GM23248 (cell line): ENCODE measurements around the gene STIM1. TPM values are rescaled to one million over a fixed set of nuclear protein-coding genes. Genes with fewer than 3 reads are reported as not detected.

Experiments
- DNase-seq: peaks from one replicate; pipeline ENCODE4 v3.0.0-alpha.2; 2015
- H2AFZ ChIP-seq: fragments of 200-600 bp; sonication (generic); 2 replicates; pipeline ENCODE4 v1.6.1; 2016; ENCODE audit warnings: antibody characterized with exemption
- H3F3A ChIP-seq: fragments of 200-600 bp; sonication (generic); 2 replicates; pipeline ENCODE4 v1.6.1; 2016; ENCODE audit warnings: mild to moderate bottlenecking, antibody characterized with exemption, mixed run types; ENCODE audit not compliant: insufficient read depth
- H3K27ac ChIP-seq: fragments of 200-600 bp; sonication (generic); 2 replicates; pipeline ENCODE4 v1.5.1; 2016; ENCODE audit warnings: mild to moderate bottlenecking
- H3K27me3 ChIP-seq: fragments of 200-600 bp; sonication (generic); replicated peaks from 2 replicates; pipeline ENCODE4 v1.6.1; 2016; ENCODE audit warnings: mild to moderate bottlenecking; ENCODE audit not compliant: insufficient read depth
- H3K36me3 ChIP-seq: fragments of 200-600 bp; sonication (generic); 2 replicates; pipeline ENCODE4 v1.6.1; 2016; ENCODE audit warnings: low read depth, mild to moderate bottlenecking
- H3K4me1 ChIP-seq: fragments of 200-600 bp; sonication (generic); 2 replicates; pipeline ENCODE4 v1.6.1; 2016; ENCODE audit warnings: mild to moderate bottlenecking; ENCODE audit not compliant: insufficient read depth
- H3K4me2 ChIP-seq: fragments of 200-600 bp; sonication (generic); one replicate; pipeline ENCODE4 v1.6.1; 2016; ENCODE audit warnings: mild to moderate bottlenecking; ENCODE audit not compliant: unreplicated experiment
- H3K4me3 ChIP-seq: fragments of 200-600 bp; sonication (generic); 2 replicates; pipeline ENCODE4 v1.5.1; 2016; ENCODE audit warnings: mild to moderate bottlenecking
- H3K79me2 ChIP-seq: fragments of 200-600 bp; sonication (generic); 2 replicates; pipeline ENCODE4 v1.6.1; 2016; ENCODE audit warnings: mild to moderate bottlenecking; ENCODE audit not compliant: insufficient read depth
- H3K9ac ChIP-seq: fragments of 200-600 bp; sonication (generic); 2 replicates; pipeline ENCODE4 v1.6.1; 2016; ENCODE audit warnings: mild to moderate bottlenecking
- H3K9me2 ChIP-seq: fragments of 200-600 bp; sonication (generic); 2 replicates; pipeline ENCODE4 v1.6.1; 2016; ENCODE audit warnings: mixed run types, mild to moderate bottlenecking, moderate library complexity; ENCODE audit not compliant: insufficient read depth
- H3K9me3 ChIP-seq: fragments of 200-600 bp; sonication (generic); one replicate; pipeline ENCODE4 v1.6.1; 2017; ENCODE audit warnings: low read depth
- H4K20me1 ChIP-seq: fragments of 200-600 bp; sonication (generic); 2 replicates; pipeline ENCODE4 v1.6.0; 2016; ENCODE audit not compliant: insufficient read depth
- EZH2 ChIP-seq: fragments of 200-600 bp; sonication (generic); IDR thresholded peaks from 2 replicates; pipeline ENCODE4 v1.6.1; 2018; ENCODE audit warnings: antibody characterized with exemption, mild to moderate bottlenecking; ENCODE audit not compliant: insufficient read depth, poor library complexity, severe bottlenecking
- EZH2phosphoT487 ChIP-seq: fragments of 200-600 bp; sonication (generic); IDR thresholded peaks from 2 replicates; pipeline ENCODE4 v1.6.1; 2018; ENCODE audit warnings: antibody characterized with exemption, moderate library complexity, mild to moderate bottlenecking, low read depth; ENCODE audit not compliant: insufficient read depth
- WGBS, 2 experiments: methylation state at CpG; one replicate each; pipeline ENCODE4 v1.1.6; 2015 to 2017; ENCODE audit warnings: low lambda C conversion rate in 2 of 2, low coverage in 1 of 2; ENCODE audit errors: missing lambda C conversion rate in 2 of 2; 5-methylcytosine and 5-hydroxymethylcytosine counted together
- in situ Hi-C: fragments of 300-500 bp; cut with MboI; formaldehyde crosslinking; loops from 2 replicates; pipeline ENCODE4 v1.15.0; 2020
- polyA plus RNA-seq: library from polyadenylated mRNA; unstranded; fragments of >200 nt; fragmentation: Nextera tagmentation; extraction: Ambion mirVana; gene quantifications from 2 replicates; pipeline ENCODE4 v1.2.1, GENCODE V29; 2016
- total RNA-seq: library from RNA; depleted of rRNA; stranded (reverse); fragments of >200 nt; shearing (Covaris generic); gene quantifications from 2 replicates; pipeline ENCODE4 v1.2.3, GENCODE V29; 2014

Gene STIM1
- total and polyA plus RNA-seq, 2 experiments from 2014 or later: 22.3 to 24.6 TPM

DNA sequence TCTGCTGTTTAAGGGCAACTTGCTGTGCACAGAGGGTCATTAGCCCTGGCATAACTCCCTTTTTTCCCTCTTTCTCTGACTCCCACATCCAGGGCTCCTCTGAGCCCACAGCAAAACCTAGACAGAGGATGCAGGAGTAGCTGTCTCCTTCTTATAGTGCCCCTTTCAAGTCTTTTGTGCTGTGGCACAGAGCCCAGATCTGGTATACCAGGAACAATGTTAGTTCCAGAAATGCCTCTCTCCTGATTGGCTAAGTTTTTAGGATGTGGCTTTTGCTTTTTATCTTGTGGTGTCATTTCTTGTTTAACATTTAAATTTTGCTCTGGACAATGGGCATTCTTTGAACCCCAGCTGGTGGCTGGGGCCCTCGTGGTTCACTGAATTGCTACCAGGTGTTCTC is 213.5 kb downstream of the STIM1 start:
- Histone ChIP-seq H3F3A (no peaks in the 10 kb centered on the region), H3K4me1 (peaks cover 10% of the 10 kb centered on the region), H3K9me3 (no peaks in the 10 kb centered on the region), H3K36me3 (no peaks in the 10 kb centered on the region), H3K4me3 (no peak overlapping the region), H3K79me2 (no peaks in the 10 kb centered on the region), H3K27ac (no peak overlapping the region), H3K9ac (no peak overlapping the region), H3K9me2 (no peaks in the 10 kb centered on the region), H2AFZ (no peak overlapping the region), H4K20me1 (no peaks in the 10 kb centered on the region), H3K4me2 (no peak overlapping the region), H3K27me3 (no peaks in the 10 kb centered on the region)
- WGBS, 2 experiments: 90 to 100% methylated on average over 1 of the region's 1 CpG
- in situ Hi-C loops: loop anchor here (5.0 kb wide), 1 partner anchor 222 kb away; no protein-coding TSS in a partner anchor
- TF ChIP-seq EZH2phosphoT487 (no peak), EZH2 (no peak)
- no peak for DNase-seq

DNA sequence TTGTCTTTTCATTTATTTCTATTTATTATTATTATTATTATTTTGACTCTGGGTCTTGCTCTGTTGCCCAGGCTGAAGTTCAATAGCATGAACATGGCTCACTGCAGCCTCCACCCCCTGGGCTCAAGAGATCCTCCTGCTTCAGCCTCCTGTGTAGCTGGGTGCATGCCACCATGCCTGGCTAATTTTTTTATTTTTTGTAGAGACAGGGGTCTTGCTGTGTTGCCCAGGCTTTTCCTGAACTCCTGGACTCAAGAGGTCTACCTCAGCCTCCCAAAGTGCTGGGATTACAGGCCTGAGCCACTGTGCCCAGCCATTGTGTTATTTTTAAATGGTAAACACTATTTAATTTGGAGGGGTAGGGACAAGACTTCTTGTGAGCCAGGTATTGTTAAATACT is 215.9 kb downstream of the STIM1 start:
- no peaks in the 10 kb centered on the region for H3K79me2 ChIP-seq
- no peak overlapping the region for H3K27ac ChIP-seq
- H3K9me2 ChIP-seq: no peaks in the 10 kb centered on the region
- H4K20me1 ChIP-seq: no peaks in the 10 kb centered on the region
- no peaks in the 10 kb centered on the region for H3K36me3 ChIP-seq
- H3K9ac ChIP-seq: no peak overlapping the region
- H2AFZ ChIP-seq: no peak overlapping the region
- in situ Hi-C loops: no loop called here
- no peaks in the 10 kb centered on the region for H3F3A ChIP-seq
- no peak overlapping the region for H3K4me3 ChIP-seq
- H3K9me3 ChIP-seq: no peaks in the 10 kb centered on the region
- no peak overlapping the region for H3K4me2 ChIP-seq
- no peak for TF ChIP-seq EZH2
- no peak for TF ChIP-seq EZH2phosphoT487
- H3K27me3 ChIP-seq: no peaks in the 10 kb centered on the region
- DNase-seq: no peak
- no peaks in the 10 kb centered on the region for H3K4me1 ChIP-seq

DNA sequence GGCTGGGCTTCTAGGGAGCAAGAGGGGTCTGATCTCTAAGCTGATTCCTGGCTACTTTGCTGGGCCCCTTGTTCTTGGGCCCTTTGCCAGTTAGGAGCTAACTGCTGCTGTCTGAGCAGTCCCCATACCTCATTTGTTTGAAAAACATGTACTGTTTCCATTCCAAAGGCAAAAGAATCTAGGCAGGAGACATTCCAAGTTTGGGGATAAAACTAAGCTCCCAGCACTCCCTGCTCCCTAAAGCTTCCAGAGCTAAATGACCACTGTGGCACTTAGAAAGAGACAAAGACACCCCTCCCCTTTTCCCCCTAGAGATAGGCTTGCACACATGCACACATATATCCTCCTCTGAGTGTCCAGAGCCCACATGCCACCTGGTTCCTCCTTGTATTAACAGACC is 216.4 kb downstream of the STIM1 start:
- H3K4me1 ChIP-seq: no peaks in the 10 kb centered on the region
- H3K36me3 ChIP-seq: no peaks in the 10 kb centered on the region
- in situ Hi-C loops: no loop called here
- H3K4me3 ChIP-seq: no peak overlapping the region
- no peak overlapping the region for H3K9ac ChIP-seq
- no peak overlapping the region for H2AFZ ChIP-seq
- H3K27me3 ChIP-seq: no peaks in the 10 kb centered on the region
- H3K9me3 ChIP-seq: no peaks in the 10 kb centered on the region
- DNase-seq: no peak
- no peaks in the 10 kb centered on the region for H3K79me2 ChIP-seq
- H3K27ac ChIP-seq: no peak overlapping the region
- no peak for TF ChIP-seq EZH2phosphoT487
- TF ChIP-seq EZH2: no peak
- H3F3A ChIP-seq: no peaks in the 10 kb centered on the region
- H3K4me2 ChIP-seq: no peak overlapping the region
- H4K20me1 ChIP-seq: no peaks in the 10 kb centered on the region; the same call in 1 of the 2 replicates
- no peaks in the 10 kb centered on the region for H3K9me2 ChIP-seq

DNA sequence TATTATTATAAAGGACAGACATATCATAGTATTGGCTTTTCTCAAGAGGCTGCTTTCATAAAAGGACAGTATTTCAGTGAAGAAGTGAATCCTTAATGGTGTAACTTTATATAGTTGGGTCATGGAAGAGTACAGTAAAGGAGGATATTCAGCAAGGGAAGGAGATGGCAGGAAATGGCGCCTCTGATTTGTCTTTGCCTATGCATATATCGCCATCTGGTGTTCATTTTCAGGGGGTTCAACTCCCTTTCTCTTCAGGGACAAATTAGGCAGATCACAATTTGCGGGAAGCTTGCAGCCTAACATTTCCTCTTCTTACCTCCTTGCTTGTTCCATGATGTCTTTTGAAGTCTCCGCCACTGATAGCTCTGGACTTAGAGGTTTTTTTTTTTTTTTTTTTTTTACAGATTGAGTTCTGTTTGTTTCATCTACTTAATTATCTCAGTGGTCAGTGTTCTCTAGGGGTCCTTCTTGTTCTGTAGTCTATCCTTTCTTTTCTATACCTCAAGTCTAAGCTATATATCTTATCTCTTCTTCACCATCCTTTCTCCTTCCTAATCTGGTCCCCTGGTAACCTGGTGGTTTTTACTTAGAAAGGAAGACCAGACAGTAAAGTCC is 217.3 kb downstream of the STIM1 start:
- peak overlapping the region; percentile 26; the same call in 1 of the 2 replicates for H2AFZ ChIP-seq
- in situ Hi-C loops: no loop called here
- no peaks in the 10 kb centered on the region for H3F3A ChIP-seq
- H3K27me3 ChIP-seq: no peaks in the 10 kb centered on the region
- no peaks in the 10 kb centered on the region for H3K4me1 ChIP-seq
- DNase-seq: peak; percentile 83
- H3K79me2 ChIP-seq: no peaks in the 10 kb centered on the region
- TF ChIP-seq EZH2 (no peak), EZH2phosphoT487 (no peak)
- no peak overlapping the region for H3K27ac ChIP-seq
- no peak overlapping the region for H3K4me3 ChIP-seq
- H3K9me3 ChIP-seq: no peaks in the 10 kb centered on the region
- 14 to 22% methylated on average over 4 of the region's 4 CpGs for WGBS, 2 experiments
- no peaks in the 10 kb centered on the region; the same call in 1 of the 2 replicates for H4K20me1 ChIP-seq
- no peaks in the 10 kb centered on the region for H3K9me2 ChIP-seq
- H3K4me2 ChIP-seq: no peak overlapping the region
- no peak overlapping the region for H3K9ac ChIP-seq
- no peaks in the 10 kb centered on the region for H3K36me3 ChIP-seq

DNA sequence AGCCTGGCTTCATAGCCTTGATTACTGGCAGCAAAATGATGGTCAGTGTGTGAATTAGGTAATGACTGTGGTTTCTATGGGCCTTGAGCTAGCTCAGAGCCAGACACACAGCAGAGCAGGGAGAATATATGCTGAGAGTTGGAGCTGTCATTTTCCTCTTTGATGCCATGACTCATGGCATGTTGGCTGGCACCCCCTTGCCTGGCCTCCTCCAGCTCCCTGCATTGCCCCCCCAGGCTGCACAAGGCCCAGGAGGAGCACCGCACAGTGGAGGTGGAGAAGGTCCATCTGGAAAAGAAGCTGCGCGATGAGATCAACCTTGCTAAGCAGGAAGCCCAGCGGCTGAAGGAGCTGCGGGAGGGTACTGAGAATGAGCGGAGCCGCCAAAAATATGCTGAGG is 218.8 kb downstream of the STIM1 start:
- Histone ChIP-seq H3K79me2 (no peaks in the 10 kb centered on the region), H3K9ac (no peak overlapping the region), H3K9me2 (no peaks in the 10 kb centered on the region), H3K27me3 (no peaks in the 10 kb centered on the region), H3K4me2 (no peak overlapping the region), H3K4me3 (no peak overlapping the region), H3F3A (no peaks in the 10 kb centered on the region), H3K4me1 (no peaks in the 10 kb centered on the region), H2AFZ (no peak overlapping the region), H3K36me3 (no peaks in the 10 kb centered on the region), H4K20me1 (no peaks in the 10 kb centered on the region; the same call in 1 of the 2 replicates), H3K27ac (no peak overlapping the region), H3K9me3 (no peaks in the 10 kb centered on the region)
- TF ChIP-seq EZH2 (no peak), EZH2phosphoT487 (no peak)
- no peak for DNase-seq
- WGBS, 2 experiments: 85 to 86% methylated on average over 7 of the region's 7 CpGs
- in situ Hi-C loops: no loop called here
